PC-9 (cell line): ENCODE data around the gene HES1.

Experiments
- CTCF ChIP-seq: fragments of 200-600 bp; sonication (generic); conservative IDR thresholded peaks from 2 replicates; pipeline ENCODE4 v1.6.1; 2017; ENCODE audit warnings: mixed run types, antibody characterized with exemption, mild to moderate bottlenecking, moderate library complexity
- EZH2 ChIP-seq: fragments of 200-600 bp; sonication (generic); IDR thresholded peaks from 2 replicates; pipeline ENCODE4 v1.8.0; 2017; ENCODE audit warnings: antibody characterized with exemption, low read depth

- TF ChIP-seq CTCF (no peak), EZH2 (no peak)
Measured at GRCh38 chr3:194117104-194117845, 18.7 kb upstream of the HES1 start.
